Coronary artery (tissue), 2 donors: ENCODE data around the gene PUS1.
A peak's percentile ranks its signal among the peaks of the same experiment; 100 is the strongest.

Experiments
- DNase-seq: peaks from one replicate; pipeline ENCODE4 v3.0.0-alpha.2; 2017; ENCODE audit warnings: low spot score
- H3K27ac ChIP-seq, 2 donors: fragments of 200-600 bp; sonication (generic); one replicate each; pipeline ENCODE4 v1.5.1; 2016 to 2019
- H3K4me3 ChIP-seq: fragments of 200-600 bp; sonication (generic); 2 replicates; pipeline ENCODE4 v1.5.1; 2016; ENCODE audit warnings: mild to moderate bottlenecking, moderate library complexity
- TF ChIP-seq, protein P1 (sequence below): fragments of 200-600 bp; sonication (generic); IDR thresholded peaks from one replicate; pipeline ENCODE4 v1.5.1; 2019; ENCODE audit warnings: antibody characterized with exemption

The PUS1 gene

DNA sequence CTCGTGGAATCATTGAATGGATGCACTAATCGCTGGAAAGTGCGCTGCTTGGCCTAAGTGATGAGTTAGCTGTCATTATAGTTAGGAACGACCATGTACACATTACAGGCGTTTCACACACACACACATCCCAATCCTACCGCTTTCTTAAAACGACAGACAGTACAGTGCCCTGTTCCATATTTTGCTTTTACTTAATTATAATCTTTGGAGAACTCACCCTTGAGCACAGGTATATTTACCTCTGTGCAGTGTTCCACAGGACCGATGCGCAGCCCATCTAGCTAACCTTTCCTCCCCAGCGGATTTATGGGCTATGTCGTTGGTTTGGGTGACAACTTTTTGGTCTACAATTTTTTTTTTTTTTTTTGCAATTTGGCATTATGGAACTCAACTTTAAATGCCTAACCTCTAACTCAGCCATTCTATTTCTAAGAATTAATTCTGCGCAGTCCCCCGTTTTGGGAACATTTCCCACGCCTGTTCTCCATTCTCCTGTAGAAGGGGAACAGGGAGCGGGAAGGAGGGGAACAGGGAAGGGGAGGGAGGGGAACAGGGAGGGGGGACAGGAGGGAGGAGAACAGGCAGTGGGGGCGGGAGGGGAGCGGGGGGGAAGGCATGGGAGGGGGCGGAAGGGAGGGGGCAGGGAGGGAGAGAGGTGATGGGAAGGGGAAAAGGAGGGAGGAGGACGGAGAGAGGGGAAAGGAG lies 35.3 kb upstream of the PUS1 start:
- Histone ChIP-seq H3K4me3 (peak overlapping the region; percentile 81), H3K27ac (peak overlapping the region; percentile 73 to 97)
- TF ChIP-seq, protein P1, sequence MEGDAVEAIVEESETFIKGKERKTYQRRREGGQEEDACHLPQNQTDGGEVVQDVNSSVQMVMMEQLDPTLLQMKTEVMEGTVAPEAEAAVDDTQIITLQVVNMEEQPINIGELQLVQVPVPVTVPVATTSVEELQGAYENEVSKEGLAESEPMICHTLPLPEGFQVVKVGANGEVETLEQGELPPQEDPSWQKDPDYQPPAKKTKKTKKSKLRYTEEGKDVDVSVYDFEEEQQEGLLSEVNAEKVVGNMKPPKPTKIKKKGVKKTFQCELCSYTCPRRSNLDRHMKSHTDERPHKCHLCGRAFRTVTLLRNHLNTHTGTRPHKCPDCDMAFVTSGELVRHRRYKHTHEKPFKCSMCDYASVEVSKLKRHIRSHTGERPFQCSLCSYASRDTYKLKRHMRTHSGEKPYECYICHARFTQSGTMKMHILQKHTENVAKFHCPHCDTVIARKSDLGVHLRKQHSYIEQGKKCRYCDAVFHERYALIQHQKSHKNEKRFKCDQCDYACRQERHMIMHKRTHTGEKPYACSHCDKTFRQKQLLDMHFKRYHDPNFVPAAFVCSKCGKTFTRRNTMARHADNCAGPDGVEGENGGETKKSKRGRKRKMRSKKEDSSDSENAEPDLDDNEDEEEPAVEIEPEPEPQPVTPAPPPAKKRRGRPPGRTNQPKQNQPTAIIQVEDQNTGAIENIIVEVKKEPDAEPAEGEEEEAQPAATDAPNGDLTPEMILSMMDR: no peak
- no peak for DNase-seq

DNA sequence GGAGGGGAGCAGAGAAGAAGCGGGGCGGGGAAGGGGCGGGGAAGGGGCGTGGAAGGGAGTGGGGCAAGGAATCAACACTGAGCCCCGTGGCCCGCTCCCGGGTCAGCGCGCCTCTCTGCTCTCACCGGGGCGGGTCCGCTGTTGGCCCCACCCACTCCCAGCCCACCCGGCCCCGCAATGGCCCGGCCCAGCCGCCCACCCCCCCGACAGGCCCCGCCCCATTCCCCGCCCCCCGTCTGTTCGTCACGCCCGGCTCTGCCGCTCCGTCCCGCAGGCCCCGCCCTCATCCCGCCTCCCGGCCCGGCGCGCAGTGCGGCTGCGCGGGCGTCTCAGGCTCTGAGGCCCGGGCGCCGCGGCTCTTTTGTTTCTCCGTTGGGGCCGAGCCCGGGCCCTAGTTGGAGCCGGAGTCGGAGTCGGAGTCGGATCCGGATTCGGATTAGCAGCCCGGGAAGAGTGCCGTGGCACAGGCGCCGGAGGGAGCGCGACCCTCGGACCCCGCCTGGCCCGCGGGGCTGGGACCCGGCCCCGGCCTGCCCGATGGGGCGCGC lies 34.7 kb upstream of the PUS1 start, which contains the start of gene ULK1:
TSS of gene ULK1 (plus strand) at position 310 of the 548 bp plus-strand sequence. CDS start 380 bp downstream, outside the sequence.
- DNase-seq: peak; percentile 95
- TF ChIP-seq, protein P1: no peak
- peak within 1 kb of the TSS; percentile 97 to 100 for H3K27ac ChIP-seq
- H3K4me3 ChIP-seq: peak within 1 kb of the TSS; percentile 81

DNA sequence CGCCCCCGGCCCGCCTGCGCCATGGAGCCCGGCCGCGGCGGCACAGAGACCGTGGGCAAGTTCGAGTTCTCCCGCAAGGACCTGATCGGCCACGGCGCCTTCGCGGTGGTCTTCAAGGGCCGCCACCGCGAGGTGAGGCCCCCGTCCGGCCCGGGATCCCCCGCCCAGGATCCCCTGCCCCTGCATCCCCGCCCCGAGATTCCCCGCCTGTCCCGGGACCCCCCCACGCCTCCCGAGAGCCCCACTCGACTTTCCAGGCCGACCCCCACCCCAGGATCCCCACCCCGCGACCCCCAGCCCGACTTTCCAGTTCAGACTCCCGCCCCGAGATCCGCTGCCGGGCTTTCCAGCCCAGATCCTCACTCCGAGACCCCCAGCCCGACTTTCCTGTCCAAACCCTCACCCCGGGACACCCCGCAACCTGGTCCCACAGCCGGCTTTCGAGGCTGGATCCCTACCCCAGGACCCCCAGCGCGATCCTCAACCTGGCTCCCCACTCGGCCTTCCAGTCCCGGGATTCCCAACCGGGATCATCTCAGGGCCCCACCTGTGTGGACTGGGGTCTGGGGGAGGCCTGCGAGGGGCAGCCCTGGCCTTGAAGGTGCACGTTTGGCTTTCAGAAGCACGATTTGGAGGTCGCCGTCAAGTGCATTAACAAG lies 34.0 kb upstream of the PUS1 start:
- DNase-seq: peak; percentile 78
- Histone ChIP-seq H3K27ac (peak overlapping the region; percentile 97 to 100), H3K4me3 (peak overlapping the region; percentile 81)
- TF ChIP-seq, protein P1: no peak

DNA sequence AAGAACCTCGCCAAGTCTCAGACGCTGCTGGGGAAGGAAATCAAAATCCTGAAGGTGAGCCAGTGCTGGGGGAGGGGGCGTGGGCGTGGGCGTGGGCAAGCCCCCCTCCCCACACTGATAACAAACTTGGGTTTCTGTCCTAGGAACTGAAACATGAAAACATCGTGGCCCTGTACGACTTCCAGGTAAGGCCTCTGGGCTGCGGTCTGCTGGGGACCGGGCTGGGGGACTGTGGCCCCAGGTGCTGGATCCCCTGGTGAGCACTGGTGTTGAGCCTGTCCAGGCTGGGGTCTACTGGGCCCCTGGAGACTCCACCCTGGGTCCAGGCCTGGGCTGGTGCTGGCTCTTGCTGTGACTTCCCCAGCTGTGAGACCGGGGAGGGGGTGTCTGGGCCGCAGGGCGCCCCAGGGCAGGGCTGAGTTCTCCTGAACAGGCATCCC lies 33.4 kb upstream of the PUS1 start:
- no peak for DNase-seq
- peak overlapping the region; percentile 97 to 100 for H3K27ac ChIP-seq
- TF ChIP-seq, protein P1: no peak

DNA sequence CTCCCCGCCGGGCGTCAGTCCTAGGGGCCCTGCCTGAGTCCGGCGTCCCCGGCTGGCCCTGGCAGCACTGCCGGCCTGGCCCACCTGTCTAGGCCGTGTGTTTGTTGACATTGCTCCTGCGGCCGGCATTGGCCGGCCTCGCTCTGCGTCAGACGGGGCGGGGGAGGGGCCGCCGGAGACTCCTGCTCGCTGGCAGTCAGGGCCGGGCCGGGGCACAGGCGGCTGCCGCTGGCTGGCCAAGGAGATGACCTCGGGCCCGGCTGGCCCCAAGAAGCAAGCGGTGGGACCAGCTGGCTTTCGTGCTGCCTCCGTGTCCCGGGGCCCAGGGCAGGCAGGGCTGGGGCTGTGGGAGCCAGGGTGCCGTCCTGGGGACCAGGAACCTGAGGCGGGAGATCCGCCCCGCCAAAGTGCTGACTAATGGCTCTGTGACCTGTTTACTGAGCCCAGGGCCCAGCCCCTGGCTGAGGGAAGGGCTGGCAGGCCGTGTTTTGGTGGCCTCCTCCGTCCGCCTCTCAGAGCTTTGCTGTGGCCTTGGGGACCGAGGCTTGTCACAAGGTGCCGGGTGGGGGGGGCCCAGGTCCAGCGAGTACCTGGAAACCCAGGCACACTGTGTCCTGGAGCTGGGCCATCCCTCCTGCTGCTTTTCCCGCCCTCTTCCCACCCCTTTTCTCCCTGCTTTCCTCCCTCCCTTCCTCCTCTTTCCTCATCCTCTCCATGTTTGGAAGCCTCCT lies 32.8 kb upstream of the PUS1 start:
- DNase-seq: peak; percentile 96
- H3K4me3 ChIP-seq: peak overlapping the region; percentile 81
- TF ChIP-seq, protein P1: no peak
- H3K27ac ChIP-seq: peak overlapping the region; percentile 97 to 100

More for the DNA sequence above, 33.4 kb upstream of the PUS1 start:
- H3K4me3 ChIP-seq: peak overlapping the region; percentile 81

DNA sequence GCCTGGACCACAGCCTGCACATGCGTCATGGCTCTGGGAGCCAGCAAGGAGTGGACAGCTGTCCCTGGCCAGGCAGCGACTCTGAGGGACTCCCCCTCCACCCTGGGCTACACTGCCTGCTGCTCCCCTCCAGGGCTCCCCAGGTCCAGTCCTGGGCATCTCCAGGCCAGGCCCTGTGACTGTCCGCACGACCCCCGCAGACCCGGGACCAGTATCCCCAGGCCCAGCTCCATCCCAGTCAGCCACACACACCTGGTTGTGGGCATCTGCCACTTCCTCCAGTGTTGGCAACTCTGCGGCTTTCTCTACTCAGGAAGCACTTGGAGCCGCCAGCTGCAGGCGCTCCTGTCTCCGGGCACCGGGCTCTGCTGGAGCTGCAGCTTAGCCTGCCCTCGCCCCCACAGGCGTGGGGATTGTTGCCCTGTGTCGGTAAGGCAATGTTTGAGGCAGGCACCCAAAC lies 32.2 kb upstream of the PUS1 start:
- no peak for DNase-seq
- TF ChIP-seq, protein P1: no peak
- Histone ChIP-seq H3K27ac (peak overlapping the region; percentile 97 to 100), H3K4me3 (peak overlapping the region; percentile 81)
